GM12872 (cell line): ENCODE results near the gene FRY.

Experiments
- TF ChIP-seq, protein P1 (sequence below): IDR thresholded peaks from 3 replicates; pipeline ENCODE4 v1.5.1; 2011; ENCODE audit warnings: low read depth, mild to moderate bottlenecking, low read length, moderate library complexity; ENCODE audit not compliant: insufficient read depth

FRY gene

DNA sequence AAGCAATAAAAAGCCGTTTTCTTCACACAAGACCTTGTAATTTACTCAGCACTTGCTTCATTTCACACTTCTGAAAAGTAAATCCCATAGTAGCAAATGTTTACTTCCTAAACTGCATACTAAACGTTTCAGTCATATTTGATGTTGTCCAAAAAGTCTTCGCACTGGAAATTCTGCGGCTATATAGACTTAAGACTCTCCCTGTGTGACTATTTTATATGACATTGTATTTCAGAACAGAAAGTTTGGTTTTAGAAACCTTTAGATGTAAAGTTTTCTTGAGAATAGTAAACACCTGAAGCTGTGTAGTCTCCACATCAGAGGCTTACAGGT lies 254.0 kb downstream of the FRY start:
- TF ChIP-seq, protein P1, sequence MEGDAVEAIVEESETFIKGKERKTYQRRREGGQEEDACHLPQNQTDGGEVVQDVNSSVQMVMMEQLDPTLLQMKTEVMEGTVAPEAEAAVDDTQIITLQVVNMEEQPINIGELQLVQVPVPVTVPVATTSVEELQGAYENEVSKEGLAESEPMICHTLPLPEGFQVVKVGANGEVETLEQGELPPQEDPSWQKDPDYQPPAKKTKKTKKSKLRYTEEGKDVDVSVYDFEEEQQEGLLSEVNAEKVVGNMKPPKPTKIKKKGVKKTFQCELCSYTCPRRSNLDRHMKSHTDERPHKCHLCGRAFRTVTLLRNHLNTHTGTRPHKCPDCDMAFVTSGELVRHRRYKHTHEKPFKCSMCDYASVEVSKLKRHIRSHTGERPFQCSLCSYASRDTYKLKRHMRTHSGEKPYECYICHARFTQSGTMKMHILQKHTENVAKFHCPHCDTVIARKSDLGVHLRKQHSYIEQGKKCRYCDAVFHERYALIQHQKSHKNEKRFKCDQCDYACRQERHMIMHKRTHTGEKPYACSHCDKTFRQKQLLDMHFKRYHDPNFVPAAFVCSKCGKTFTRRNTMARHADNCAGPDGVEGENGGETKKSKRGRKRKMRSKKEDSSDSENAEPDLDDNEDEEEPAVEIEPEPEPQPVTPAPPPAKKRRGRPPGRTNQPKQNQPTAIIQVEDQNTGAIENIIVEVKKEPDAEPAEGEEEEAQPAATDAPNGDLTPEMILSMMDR, result no peak

DNA sequence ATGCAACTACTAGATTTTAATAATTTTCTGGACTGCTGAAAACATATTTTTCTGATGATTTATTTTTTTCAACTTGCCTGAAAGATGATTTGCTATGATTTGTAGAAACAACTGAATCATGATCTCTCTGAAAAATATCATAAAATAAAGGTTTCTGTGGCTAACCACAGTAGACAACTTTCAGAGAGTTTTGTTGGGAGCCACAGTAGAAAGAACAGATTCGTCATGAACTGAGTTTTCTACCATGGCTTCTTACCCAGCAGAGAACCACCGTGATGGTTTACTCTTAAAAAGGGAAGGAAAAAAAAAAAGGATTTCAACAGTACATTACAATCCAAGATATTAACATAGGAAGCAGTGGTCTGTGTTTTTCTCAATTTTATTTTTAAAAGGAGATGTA lies 265.6 kb downstream of the FRY start:
- TF ChIP-seq, protein P1, result no peak

DNA sequence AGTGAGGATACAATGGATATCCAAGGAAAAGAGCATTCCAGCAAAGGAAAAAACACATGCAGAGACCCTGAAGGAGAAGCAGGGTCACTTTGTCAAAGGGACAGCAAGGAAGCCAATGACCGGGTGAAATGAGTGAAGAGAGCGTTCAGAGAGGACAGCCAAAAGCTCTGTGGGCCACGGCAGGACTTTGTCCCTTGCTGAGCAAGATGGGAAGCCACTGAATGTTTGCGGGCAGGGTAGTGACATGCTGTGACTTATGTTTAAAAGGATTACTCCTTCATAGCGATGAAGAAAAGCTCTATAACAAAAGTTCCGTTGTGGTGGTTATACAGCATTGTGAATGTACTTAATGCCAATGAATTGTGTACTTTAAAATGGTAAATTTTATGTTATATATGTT lies 267.1 kb downstream of the FRY start:
- TF ChIP-seq, protein P1, result no peak

DNA sequence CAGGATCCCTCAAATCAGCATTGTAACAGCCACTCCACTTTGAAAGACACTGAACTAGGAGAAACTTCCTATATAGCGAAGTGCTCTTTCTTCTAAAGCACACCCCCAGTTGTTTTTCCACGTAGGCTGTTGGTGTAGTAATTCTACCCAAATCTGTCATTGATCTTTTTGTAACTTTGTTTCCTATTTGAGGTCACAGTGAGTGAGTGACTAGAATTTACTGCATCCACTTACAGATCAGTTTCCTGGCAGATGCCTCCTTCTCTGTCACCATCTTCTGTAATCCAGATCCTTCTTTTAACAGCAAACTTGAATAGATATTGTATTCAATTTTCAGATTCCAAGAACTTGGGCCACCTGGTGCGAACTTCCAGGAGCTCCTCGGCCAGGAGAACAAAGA lies 268.3 kb downstream of the FRY start:
- TF ChIP-seq, protein P1, result no peak

DNA sequence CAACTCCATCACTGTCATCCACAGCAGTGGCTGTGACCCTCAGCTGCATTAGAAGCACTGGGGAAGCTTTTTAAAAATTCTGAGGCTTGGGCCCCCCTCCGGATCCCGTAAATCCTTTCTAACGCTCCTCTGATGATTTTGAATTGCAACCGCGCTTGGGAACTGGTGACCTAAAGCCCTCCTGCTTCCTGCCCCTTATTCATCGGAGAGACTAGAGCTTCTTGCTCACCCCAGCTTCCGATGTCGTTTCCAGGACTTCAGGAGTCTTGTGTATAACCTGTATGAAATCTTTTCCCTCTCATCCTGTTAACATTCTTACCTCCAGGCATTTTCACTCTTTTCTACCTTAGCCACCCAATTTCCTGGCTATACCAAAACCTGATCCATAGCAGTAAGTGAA lies 268.8 kb downstream of the FRY start:
- TF ChIP-seq, protein P1, result no peak

DNA sequence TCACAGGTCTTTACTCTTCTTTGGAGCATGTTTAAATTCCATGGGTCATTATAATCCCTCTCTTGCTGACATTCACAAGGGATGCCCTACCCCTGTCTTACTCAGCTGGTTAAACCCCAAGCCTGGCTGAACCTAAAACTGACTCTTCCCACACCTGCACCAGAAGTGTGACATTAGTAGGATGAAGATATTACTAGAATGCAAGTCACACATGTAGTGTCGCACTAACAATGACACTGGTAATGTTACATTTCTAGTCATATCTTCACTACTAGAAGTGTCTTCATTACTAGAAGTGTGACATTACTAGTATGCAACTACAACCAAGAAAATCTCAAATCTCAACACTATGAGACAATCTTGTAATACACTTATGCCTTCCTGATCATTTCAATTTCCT lies 269.3 kb downstream of the FRY start:
- TF ChIP-seq, protein P1, result no peak

DNA sequence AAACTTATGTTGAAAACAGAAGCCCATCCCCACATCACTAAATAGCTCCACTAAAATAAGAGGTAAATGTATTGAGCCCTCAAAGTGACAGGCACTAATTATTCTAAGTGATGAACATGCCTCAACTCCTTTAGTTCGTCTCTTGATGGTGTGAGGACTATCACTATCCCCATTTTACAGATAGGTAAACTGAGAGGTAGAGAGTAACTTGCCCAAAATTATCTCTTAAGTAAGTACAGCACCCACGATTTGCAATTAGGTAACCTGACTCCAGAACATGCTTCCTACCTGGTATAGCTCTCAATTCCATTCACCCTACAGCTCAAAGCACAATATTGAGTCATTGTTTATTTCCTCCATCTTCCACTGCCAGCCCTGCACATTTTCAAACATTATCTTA lies 270.9 kb downstream of the FRY start:
- TF ChIP-seq, protein P1, result no peak

DNA sequence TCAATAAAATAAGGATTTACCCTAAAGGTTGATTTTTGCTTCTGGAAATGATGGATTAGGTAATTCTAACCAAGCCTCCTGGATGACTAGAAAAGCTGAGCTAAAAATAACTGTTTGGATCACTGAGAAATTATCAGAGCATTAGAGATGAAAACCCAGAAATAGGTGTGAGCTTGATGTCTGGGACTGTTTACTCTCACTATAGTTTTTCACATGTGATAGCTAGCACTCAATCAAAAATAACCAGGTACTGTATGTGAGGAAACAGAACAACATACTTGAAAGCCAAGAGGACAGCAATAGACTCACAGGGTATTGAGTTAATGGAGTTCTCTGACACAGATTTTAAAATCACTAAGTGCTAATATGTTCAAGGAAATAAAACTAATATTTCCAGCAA lies 274.1 kb downstream of the FRY start:
- TF ChIP-seq, protein P1, result no peak
